Measurements from ENCODE around the gene PMM1. TPM values are rescaled to one million over a fixed set of nuclear protein-coding genes. Genes with fewer than 3 reads are reported as not detected.

PMM1 gene
- polyA plus RNA-seq, 1 donor from 2014 or later, result 55.5 TPM

- Histone ChIP-seq H3K36me3 (ENCODE audit: insufficient read depth, low read length) (no peaks in the 10 kb centered on the region), H3K79me2 (replicated peaks; ENCODE audit: insufficient read depth, low read length) (peaks cover 2% of the 10 kb centered on the region), H3K4me3 (ENCODE audit: low read length) (no peak overlapping the region), H3K4me2 (ENCODE audit: low read length) (no peak overlapping the region), H3K9me2 (ENCODE audit: insufficient read depth, low read length) (no peaks in the 10 kb centered on the region), H4K20me1 (ENCODE audit: insufficient read depth) (no peaks in the 10 kb centered on the region), H3K27ac (ENCODE audit: low read length) (no peak overlapping the region), H3K9me3 (ENCODE audit: low read length) (no peaks in the 10 kb centered on the region), H3K27me3 (ENCODE audit: insufficient read depth, low read depth, low read length) (no peaks in the 10 kb centered on the region), H3F3A (ENCODE audit: insufficient read depth, low read length, poor library complexity, severe bottlenecking) (no peaks in the 10 kb centered on the region), H3K9ac (ENCODE audit: low read length) (no peak overlapping the region), H2AFZ (ENCODE audit: low read depth, low read length) (no peak overlapping the region)
- no peak for TF ChIP-seq TAF1 (IDR thresholded peaks at IDR 0.05; ENCODE audit: low read depth)
- no peak for TF ChIP-seq SMC3 (conservative IDR thresholded peaks at IDR 0.05; ENCODE audit: poor library complexity)
- no peak for TF ChIP-seq EZH2 (IDR thresholded peaks at IDR 0.05; ENCODE audit: borderline replicate concordance, insufficient read depth, low read length, poor library complexity, severe bottlenecking)
These were observed 40.8 kb downstream of the PMM1 start for GRCh38 chr22:41548830-41549211.

GRCh38 chr22:41544671-41545476 is 44.8 kb downstream of the PMM1 start:
- no peaks in the 10 kb centered on the region for H3F3A ChIP-seq (ENCODE audit: insufficient read depth, low read length, poor library complexity, severe bottlenecking)
- TF ChIP-seq POLR2AphosphoS5 (IDR thresholded peaks at IDR 0.05) (peak; percentile 16), MXI1 (conservative IDR thresholded peaks at IDR 0.05; ENCODE audit: poor library complexity, severe bottlenecking) (no peak), SMC3 (conservative IDR thresholded peaks at IDR 0.05; ENCODE audit: poor library complexity) (peak; percentile 33), EZH2 (IDR thresholded peaks at IDR 0.05; ENCODE audit: borderline replicate concordance, insufficient read depth, low read length, poor library complexity, severe bottlenecking) (no peak), EP300 (conservative IDR thresholded peaks at IDR 0.05; ENCODE audit: poor library complexity, severe bottlenecking) (no peak), TAF1 (IDR thresholded peaks at IDR 0.05; ENCODE audit: low read depth) (no peak), RAD21 (conservative IDR thresholded peaks at IDR 0.05) (peak; percentile 32)
- TF ChIP-seq, protein P1, sequence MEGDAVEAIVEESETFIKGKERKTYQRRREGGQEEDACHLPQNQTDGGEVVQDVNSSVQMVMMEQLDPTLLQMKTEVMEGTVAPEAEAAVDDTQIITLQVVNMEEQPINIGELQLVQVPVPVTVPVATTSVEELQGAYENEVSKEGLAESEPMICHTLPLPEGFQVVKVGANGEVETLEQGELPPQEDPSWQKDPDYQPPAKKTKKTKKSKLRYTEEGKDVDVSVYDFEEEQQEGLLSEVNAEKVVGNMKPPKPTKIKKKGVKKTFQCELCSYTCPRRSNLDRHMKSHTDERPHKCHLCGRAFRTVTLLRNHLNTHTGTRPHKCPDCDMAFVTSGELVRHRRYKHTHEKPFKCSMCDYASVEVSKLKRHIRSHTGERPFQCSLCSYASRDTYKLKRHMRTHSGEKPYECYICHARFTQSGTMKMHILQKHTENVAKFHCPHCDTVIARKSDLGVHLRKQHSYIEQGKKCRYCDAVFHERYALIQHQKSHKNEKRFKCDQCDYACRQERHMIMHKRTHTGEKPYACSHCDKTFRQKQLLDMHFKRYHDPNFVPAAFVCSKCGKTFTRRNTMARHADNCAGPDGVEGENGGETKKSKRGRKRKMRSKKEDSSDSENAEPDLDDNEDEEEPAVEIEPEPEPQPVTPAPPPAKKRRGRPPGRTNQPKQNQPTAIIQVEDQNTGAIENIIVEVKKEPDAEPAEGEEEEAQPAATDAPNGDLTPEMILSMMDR (IDR thresholded peaks at IDR 0.05; ENCODE audit: poor library complexity, severe bottlenecking), result no peak
- TF ChIP-seq, protein P2, sequence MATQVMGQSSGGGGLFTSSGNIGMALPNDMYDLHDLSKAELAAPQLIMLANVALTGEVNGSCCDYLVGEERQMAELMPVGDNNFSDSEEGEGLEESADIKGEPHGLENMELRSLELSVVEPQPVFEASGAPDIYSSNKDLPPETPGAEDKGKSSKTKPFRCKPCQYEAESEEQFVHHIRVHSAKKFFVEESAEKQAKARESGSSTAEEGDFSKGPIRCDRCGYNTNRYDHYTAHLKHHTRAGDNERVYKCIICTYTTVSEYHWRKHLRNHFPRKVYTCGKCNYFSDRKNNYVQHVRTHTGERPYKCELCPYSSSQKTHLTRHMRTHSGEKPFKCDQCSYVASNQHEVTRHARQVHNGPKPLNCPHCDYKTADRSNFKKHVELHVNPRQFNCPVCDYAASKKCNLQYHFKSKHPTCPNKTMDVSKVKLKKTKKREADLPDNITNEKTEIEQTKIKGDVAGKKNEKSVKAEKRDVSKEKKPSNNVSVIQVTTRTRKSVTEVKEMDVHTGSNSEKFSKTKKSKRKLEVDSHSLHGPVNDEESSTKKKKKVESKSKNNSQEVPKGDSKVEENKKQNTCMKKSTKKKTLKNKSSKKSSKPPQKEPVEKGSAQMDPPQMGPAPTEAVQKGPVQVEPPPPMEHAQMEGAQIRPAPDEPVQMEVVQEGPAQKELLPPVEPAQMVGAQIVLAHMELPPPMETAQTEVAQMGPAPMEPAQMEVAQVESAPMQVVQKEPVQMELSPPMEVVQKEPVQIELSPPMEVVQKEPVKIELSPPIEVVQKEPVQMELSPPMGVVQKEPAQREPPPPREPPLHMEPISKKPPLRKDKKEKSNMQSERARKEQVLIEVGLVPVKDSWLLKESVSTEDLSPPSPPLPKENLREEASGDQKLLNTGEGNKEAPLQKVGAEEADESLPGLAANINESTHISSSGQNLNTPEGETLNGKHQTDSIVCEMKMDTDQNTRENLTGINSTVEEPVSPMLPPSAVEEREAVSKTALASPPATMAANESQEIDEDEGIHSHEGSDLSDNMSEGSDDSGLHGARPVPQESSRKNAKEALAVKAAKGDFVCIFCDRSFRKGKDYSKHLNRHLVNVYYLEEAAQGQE (IDR thresholded peaks at IDR 0.05; ENCODE audit: borderline replicate concordance), result peak; percentile 5
- peak overlapping the region; percentile 60 for H3K9ac ChIP-seq (ENCODE audit: low read length)

More at GRCh38 chr22:41544671-41545476, 44.8 kb downstream of the PMM1 start:
- no peaks in the 10 kb centered on the region for H4K20me1 ChIP-seq (ENCODE audit: insufficient read depth)
- H3K4me2 ChIP-seq (ENCODE audit: low read length), result peak overlapping the region; percentile 94
- H3K4me3 ChIP-seq (ENCODE audit: low read length), result peak overlapping the region; percentile 99
- no peaks in the 10 kb centered on the region for H3K9me3 ChIP-seq (ENCODE audit: low read length)
- H2AFZ ChIP-seq (ENCODE audit: low read depth, low read length), result peak overlapping the region; percentile 0
- H3K79me2 ChIP-seq (replicated peaks; ENCODE audit: insufficient read depth, low read length), result peaks cover 25% of the 10 kb centered on the region
- no peaks in the 10 kb centered on the region for H3K9me2 ChIP-seq (ENCODE audit: insufficient read depth, low read length)
- H3K36me3 ChIP-seq (ENCODE audit: insufficient read depth, low read length), result no peaks in the 10 kb centered on the region
- no peaks in the 10 kb centered on the region for H3K27me3 ChIP-seq (ENCODE audit: insufficient read depth, low read depth, low read length)
- H3K27ac ChIP-seq (ENCODE audit: low read length), result peak overlapping the region; percentile 76

Measured in neural cell (in vitro differentiated cells).